Medulla oblongata (tissue), 1 donor: ENCODE data around the gene TMEM109.
A peak's percentile ranks its signal among the peaks of the same experiment; 100 is the strongest.

Experiments used
- DNase-seq: peaks from one replicate; pipeline ENCODE4 v3.0.0-alpha.2; 2015; ENCODE audit errors: extremely low spot score

TMEM109 gene

GRCh38 chr11:60910281-60910687, 3.7 kb upstream of the TMEM109 start:
- peak; percentile 77 for DNase-seq

- no peak for DNase-seq
These were observed 3.1 kb upstream of the TMEM109 start for GRCh38 chr11:60910711-60911380.

GRCh38 chr11:60912223-60912850, 1.6 kb upstream of the TMEM109 start:
- DNase-seq = no peak

- DNase-seq = no peak
These were observed 968 bp upstream of the TMEM109 start for GRCh38 chr11:60912851-60913528.

GRCh38 chr11:60914633-60915247, 782 bp downstream of the TMEM109 start:
- no peak for DNase-seq

GRCh38 chr11:60915248-60915914, 1.4 kb downstream of the TMEM109 start:
- peak; percentile 76 for DNase-seq

GRCh38 chr11:60916669-60917206, 2.8 kb downstream of the TMEM109 start:
- no peak for DNase-seq

GRCh38 chr11:60917267-60917666, 3.3 kb downstream of the TMEM109 start:
- DNase-seq = no peak

- no peak for DNase-seq
These were observed 4.4 kb downstream of the TMEM109 start for GRCh38 chr11:60918251-60918938.

GRCh38 chr11:60918939-60919265, 4.9 kb downstream of the TMEM109 start:
- DNase-seq = no peak

GRCh38 chr11:60919320-60919719, 5.4 kb downstream of the TMEM109 start:
- no peak for DNase-seq

- peak; percentile 58 for DNase-seq
These were observed 6.0 kb downstream of the TMEM109 start for GRCh38 chr11:60919956-60920355.

- no peak for DNase-seq
These were observed 7.3 kb downstream of the TMEM109 start for GRCh38 chr11:60921259-60921658.

GRCh38 chr11:60921777-60922335, 7.9 kb downstream of the TMEM109 start:
- DNase-seq = no peak

- DNase-seq = no peak
These were observed 8.9 kb downstream of the TMEM109 start for GRCh38 chr11:60922906-60923305.

GRCh38 chr11:60923326-60923725, 9.4 kb downstream of the TMEM109 start:
- no peak for DNase-seq

- no peak for DNase-seq
These were observed 9.8 kb downstream of the TMEM109 start for GRCh38 chr11:60923800-60924109.

- peak; percentile 68 for DNase-seq
These were observed 10.3 kb downstream of the TMEM109 start, which contains the start of gene TMEM132A for GRCh38 chr11:60924110-60924905. Gene TMEM132A (plus strand): TSS chr11:60924460. CDS start chr11:60924634, 174 bp downstream.

GRCh38 chr11:60924906-60925853, 11.2 kb downstream of the TMEM109 start:
- no peak for DNase-seq
